GM19351 (cell line): ENCODE measurements around the gene CCNB2.

ENCODE experiments used
- ATAC-seq: cut with Tn5 transposase; IDR thresholded peaks from one replicate; pipeline ENCODE4 v1.9.1; 2021; ENCODE audit warnings: mild to moderate bottlenecking, moderate library complexity; ENCODE audit not compliant: unreplicated experiment

The CCNB2 gene

DNA sequence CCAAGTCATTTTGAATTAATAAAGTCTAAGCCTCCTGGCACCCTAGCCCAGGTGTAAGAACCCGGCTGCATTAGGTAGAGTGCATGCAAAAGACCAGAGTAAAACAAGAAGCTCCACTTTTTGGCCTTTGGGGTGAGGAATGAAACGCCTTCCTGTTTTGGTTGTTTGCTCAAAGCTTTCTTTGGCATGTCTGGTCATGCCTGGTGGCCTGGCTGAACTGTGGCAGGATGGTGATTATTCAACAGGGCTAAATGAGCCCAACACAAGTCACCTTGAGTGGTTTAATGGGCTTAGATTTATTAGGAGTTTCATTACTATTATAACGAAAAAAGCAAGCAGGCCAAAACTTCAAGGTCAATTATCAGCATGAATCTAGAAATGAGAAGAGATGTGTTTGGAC is 60.8 kb downstream of the CCNB2 start:
- no peak for ATAC-seq

DNA sequence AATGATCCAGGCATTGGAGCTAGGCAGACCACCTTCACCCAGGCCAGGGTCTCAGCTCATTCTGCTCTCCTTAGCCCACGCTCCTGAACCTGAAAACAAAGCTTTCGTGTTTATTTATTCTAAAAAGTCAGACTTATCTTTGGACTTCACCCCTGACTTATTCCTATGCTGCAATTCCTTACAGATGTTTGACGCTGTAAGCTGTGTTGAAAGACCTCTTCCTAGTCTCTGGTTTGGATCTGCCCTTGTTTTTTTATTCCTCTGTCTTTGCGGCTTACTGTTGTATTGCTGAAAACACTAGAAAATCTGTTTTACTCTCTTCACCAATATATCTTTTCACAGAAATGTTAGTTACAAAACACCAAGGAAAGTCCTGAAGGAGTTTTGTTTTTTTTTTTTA is 61.2 kb downstream of the CCNB2 start:
- no peak for ATAC-seq

DNA sequence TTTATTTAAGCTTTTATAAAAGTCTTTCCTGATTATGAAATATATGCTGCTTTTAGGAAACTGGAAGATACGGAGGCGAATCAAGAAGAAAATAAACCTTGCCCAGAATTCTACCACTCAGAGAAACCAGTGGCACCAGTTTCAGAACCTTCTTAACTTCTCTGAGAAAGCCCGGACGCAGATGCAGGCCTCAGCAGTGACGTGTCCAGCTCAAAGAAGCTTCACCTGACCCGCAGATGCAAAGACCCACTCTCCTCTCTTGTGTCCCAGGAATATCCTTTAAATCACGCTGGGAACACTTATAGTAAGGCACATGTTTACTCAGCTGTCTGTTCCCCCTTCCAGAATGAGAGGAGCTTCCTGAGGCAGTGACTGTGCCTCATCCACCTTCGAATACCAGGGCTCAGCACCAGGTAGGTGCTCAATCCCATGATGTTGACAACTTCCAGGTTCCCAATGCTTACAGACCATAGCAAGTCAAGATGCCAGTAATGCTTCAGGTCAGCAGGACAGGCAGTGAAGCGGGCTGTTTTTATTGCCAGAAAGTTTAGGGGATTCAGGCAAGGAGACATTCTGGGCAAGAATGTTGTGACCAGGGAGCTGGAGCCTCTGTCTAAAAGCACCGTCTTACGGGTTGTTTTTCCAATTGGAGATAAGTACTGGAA is 61.8 kb downstream of the CCNB2 start:
- no peak for ATAC-seq

DNA sequence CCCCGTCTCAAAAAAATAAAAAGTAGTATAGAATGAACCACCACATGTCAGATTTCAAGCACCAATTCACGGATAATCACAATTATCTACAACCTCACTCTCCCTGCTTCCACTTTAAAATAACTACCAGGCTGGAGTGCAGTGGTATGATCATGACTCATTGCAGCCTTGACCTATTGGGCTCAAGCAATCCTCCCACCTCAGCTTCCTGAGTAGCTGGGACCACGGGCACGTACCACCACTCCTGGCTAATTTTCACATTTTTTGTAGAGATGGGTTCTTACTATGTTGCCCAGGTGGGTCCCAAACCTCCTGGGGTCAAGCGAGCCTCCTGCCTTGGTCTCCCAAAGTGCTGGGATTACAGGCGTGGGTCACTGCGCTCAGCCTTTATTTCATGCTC is 63.6 kb downstream of the CCNB2 start:
- no peak for ATAC-seq

DNA sequence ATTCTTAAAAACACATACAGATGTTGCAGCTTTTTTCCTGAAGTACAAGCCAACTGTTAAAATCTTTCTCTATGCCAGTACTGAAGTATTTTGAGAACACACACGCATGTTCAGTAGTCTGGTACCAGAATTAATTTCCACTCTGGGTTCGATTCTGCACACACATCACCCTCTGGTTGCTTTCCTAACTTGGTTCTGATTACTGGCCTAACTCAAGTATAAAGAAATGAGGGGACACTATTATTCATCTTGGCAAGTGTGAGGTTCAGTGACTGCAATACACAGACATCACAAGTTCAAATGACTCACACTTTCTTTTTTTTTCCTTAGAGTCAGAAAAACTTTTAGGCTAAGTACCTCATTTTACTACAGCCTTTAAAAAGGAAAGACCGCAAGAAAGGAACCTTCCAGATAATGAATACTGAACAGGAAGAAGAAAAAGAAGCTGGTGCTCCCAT is 64.3 kb downstream of the CCNB2 start:
- ATAC-seq: no peak

DNA sequence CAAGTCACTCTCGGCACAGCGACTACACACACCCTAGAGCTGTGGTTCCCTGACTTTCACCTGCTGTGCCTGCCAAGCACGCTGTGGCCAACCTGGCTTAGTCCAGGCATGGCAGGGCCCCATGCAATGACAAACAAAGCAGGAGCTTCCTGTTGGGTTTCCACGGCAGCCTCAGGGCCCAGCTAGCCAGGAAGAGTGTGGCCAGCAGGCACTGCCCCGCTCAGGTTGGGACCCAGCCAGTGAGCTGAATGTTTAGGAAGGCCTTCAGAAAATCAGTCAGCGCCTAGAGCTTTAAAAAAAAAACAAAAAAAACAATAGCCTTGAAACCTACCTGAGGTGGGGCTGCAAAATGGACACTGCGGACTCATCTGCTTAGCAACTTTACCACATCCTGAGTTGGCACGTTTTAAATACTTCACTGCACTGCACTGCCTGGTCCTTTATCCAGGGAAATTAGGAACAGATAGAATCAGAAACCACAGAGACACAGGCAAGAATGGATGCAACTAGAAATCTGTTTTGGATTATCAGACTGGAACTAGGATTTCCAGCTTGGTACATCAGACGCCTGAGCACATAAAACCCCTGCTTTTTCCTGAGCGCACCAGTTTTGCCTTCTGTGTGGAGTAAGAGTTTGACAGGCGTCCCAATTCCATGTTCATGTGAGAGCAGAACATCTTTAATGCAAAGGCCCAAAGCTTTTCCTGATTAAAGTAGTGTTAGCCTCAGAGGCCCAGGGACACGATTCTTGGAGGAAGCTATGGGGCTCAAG is 65.5 kb downstream of the CCNB2 start:
- no peak for ATAC-seq

DNA sequence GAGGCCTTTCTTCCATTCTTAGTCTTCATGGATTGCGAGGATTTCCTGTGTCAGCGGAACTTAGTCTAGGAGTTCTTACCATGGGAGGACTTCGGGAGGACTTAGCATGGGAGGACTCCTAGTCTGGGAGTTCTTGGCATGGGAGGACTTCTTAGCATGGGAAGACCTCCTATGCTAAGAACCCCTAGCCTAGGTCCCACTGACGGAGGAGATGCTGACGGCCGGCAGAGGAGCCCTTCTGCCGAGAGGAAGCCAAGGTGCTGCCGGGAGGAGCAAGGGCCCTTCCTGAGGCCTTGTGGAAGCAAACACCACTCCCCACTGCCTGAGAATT is 66.1 kb downstream of the CCNB2 start:
- no peak for ATAC-seq

DNA sequence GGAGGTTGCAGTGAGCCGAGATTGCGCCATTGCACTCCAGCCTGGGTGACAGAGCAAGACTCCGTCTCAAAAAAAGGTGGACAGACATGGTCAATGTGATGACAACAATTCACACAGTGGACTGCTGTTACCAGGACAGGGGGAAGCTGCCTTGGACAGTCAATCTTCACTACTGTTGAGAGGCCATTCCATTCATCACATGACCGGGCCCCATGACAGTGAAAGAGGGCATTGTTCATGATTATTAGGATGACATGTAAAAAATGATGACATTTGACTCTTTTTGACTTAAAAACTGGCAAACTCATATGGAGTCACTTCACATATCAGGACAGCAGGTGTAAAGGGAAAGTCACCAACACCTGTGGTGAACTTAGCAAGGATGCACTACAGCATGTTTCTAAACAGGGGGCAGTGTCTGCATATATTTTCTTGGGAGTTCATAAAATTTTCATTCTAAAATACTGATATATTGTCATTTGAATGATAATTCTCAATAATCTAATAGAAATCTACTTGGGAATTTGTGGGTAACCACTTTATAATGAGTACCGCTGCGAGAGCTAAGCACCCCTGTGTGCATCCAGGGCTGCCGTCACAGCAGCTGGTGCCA is 67.4 kb downstream of the CCNB2 start:
- ATAC-seq: no peak

DNA sequence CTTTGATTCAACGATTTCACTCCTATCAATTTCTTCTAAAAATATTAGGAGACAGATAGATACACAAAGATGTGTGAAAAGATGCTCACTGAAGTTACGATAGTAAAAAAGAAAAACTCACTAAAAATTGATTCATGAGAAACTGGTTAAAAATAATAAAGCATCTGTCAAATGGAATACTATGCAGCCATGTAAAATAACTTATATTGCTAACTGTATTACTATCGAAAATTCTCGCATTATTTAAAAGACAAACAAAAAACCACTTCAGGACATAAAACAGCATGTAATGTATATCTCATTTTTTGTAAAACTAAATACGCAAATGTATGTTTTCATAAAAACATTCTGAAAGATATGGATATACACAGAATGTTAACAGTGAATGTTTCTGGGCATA is 68.2 kb downstream of the CCNB2 start:
- no peak for ATAC-seq

DNA sequence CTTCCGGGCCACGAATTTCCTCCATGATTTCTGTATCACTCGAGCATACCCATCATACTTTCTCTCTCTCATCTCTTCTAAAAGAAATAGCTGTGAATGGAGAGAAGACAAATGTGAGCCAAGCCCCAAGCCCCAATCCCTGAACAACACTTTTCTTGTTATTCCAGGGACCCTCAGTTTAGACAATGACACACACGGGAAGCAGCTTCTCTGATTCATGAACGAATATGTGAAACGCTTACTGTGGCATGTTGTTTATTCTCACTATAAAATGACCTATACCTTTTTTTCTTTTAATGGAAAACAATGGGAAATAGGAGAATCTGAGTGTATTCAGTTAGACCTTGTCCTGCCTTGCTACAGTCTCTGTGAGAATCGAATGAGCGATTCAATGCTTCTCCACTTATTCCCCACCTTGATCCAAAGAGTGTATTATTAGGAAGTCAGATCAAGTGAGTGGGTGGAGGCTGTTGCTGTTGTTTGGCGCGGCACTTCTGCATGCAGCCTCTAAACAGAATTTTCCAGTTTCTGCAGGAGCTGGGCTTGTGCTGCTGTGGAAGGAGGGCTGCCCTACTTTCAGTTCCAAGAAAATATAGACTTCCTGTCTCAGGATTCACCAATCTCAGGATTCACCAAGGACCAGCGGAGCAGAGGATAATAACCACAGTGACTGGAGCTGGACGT is 69.3 kb downstream of the CCNB2 start:
- ATAC-seq: no peak
